GM12878 (cell line): ENCODE measurements around the gene HYCC1. TPM values are rescaled to one million over a fixed set of nuclear protein-coding genes. Genes with fewer than 3 reads are reported as not detected.
A peak's percentile ranks its signal among the peaks of the same experiment; 100 is the strongest.

Experiments used
- ATAC-seq: fragments of 200-7000 bp; cut with Tn5 transposase; 3 replicates; pipeline ENCODE4 v1.9.1; 2020; ENCODE audit warnings: mild to moderate bottlenecking, moderate library complexity
- BruUV-seq: library from RNA; stranded (reverse); fragments of 400-500 nt; replicated peaks from 2 replicates; lab custom pipeline; 2021; lab: Mats Ljungman, UMichigan
- CTCF ChIA-PET: fragments of 300-600 bp; sonication (Branson Sonifier 250); formaldehyde crosslinking; extraction: SDS; loops from one replicate; lab custom pipeline; 2021; ENCODE audit warnings: inconsistent platforms; lab: Yijun Ruan, JAX
- POLR2A ChIA-PET: fragments of 350-600 bp; formaldehyde crosslinking; extraction: SDS; loops from one replicate; lab custom pipeline; 2021; ENCODE audit warnings: inconsistent platforms; lab: Charles Lee
- RAD21 ChIA-PET: fragments of 300-600 bp; sonication (Branson Sonifier 250); formaldehyde crosslinking; loops from one replicate; lab custom pipeline; 2023; ENCODE audit warnings: antibody characterized with exemption; ENCODE audit not compliant: unreplicated experiment; lab: Charles Lee
- SMC1A ChIA-PET: fragments of 300-600 bp; sonication (Branson Sonifier 250); formaldehyde crosslinking; loops from one replicate; lab custom pipeline; 2023; ENCODE audit not compliant: unreplicated experiment, uncharacterized antibody; lab: Charles Lee
- DNase-seq: peaks from one replicate; pipeline ENCODE4 v3.0.0-alpha.2; 2011; ENCODE audit warnings: low read depth, low spot score
- FAIRE-seq: peaks from 3 replicates; lab custom pipeline; 2011; peaks lifted over from hg19 to GRCh38; lab: Jason Lieb, UNC
- H2AFZ ChIP-seq: 2 replicates; pipeline ENCODE4 v1.6.0; 2011; ENCODE audit warnings: low read depth, low read length, control low read depth; ENCODE audit not compliant: control insufficient read depth
- H3K27ac ChIP-seq: 2 replicates; pipeline ENCODE4 v1.5.1; 2011; ENCODE audit warnings: control low read depth; ENCODE audit not compliant: control insufficient read depth, insufficient read depth
- H3K27me3 ChIP-seq, 2 experiments: replicated peaks in 1 of 2; 2 replicates each; pipeline versions ENCODE4 v1.6.0 to v1.6.1; 2011; ENCODE audit warnings: low read length in 1 of 2; ENCODE audit not compliant: control insufficient read depth in 2 of 2, insufficient read depth in 2 of 2
- H3K36me3 ChIP-seq, 2 experiments: 2 replicates each; pipeline ENCODE4 v1.5.1; 2011; ENCODE audit warnings: low read length in 1 of 2; ENCODE audit not compliant: control insufficient read depth in 2 of 2, insufficient read depth in 2 of 2
- H3K4me1 ChIP-seq: 2 replicates; pipeline ENCODE4 v1.6.1; 2011; ENCODE audit warnings: mild to moderate bottlenecking, low read length, moderate library complexity, mixed read lengths; ENCODE audit not compliant: control insufficient read depth, insufficient read depth
- H3K4me2 ChIP-seq: 2 replicates; pipeline ENCODE4 v1.6.0; 2011; ENCODE audit warnings: control low read depth; ENCODE audit not compliant: control insufficient read depth, insufficient read depth
- H3K4me3 ChIP-seq: fragments of 200-600 bp; sonication (generic); 2 replicates; pipeline ENCODE4 v1.5.1; 2016
- H3K79me2 ChIP-seq: 2 replicates; pipeline ENCODE4 v1.6.0; 2011; ENCODE audit warnings: low read length; ENCODE audit not compliant: control insufficient read depth, insufficient read depth
- H3K9ac ChIP-seq: 2 replicates; pipeline ENCODE4 v1.8.0; 2011; ENCODE audit warnings: low read length, control low read depth, mixed read lengths; ENCODE audit not compliant: control insufficient read depth, insufficient read depth
- H3K9me3 ChIP-seq: replicated peaks from 3 replicates; pipeline ENCODE4 v1.5.1; 2011; ENCODE audit warnings: mild to moderate bottlenecking, low read length; ENCODE audit not compliant: control insufficient read depth, insufficient read depth
- H4K20me1 ChIP-seq: 2 replicates; pipeline ENCODE4 v1.6.0; 2011; ENCODE audit not compliant: control insufficient read depth, insufficient read depth
- ATF7 ChIP-seq: fragments of 450-650 bp; IDR thresholded peaks from 2 replicates; pipeline ENCODE4 v1.6.1; 2016; ENCODE audit warnings: low read depth, mild to moderate bottlenecking
- BACH1 ChIP-seq: fragments of 450-650 bp; IDR thresholded peaks from 2 replicates; pipeline ENCODE4 v1.6.1; 2017; ENCODE audit warnings: mild to moderate bottlenecking, borderline replicate concordance
- BCL3 ChIP-seq: IDR thresholded peaks from 2 replicates; pipeline ENCODE4 v1.6.1; 2011; ENCODE audit warnings: borderline replicate concordance, low read depth, mild to moderate bottlenecking, moderate library complexity, low read length; ENCODE audit not compliant: insufficient read depth, poor library complexity, severe bottlenecking
- BHLHE40 ChIP-seq, 2 experiments: fragments of 450-650 bp in 1 of 2; IDR thresholded peaks; 2 replicates each; pipeline ENCODE4 v1.6.1; 2011 to 2017; ENCODE audit warnings: low read depth in 2 of 2, borderline replicate concordance in 1 of 2, improper control_type of control experiment in 1 of 2, low read length in 1 of 2, mild to moderate bottlenecking in 1 of 2
- BMI1 ChIP-seq: fragments of 450-650 bp; IDR thresholded peaks from 2 replicates; pipeline ENCODE4 v1.6.1; 2016; ENCODE audit warnings: mild to moderate bottlenecking, moderate library complexity, borderline replicate concordance
- CBX5 ChIP-seq: sonication (generic); IDR thresholded peaks from 2 replicates; pipeline ENCODE4 v1.6.1; 2016; ENCODE audit warnings: low read depth, moderate library complexity, mild to moderate bottlenecking, inconsistent platforms
- CEBPB ChIP-seq, 2 experiments: fragments of 150-350 bp in 1 of 2; IDR thresholded peaks; 2 replicates each; pipeline ENCODE4 v1.6.1; 2012 to 2014; ENCODE audit warnings: low read depth in 2 of 2, low read length in 2 of 2, borderline replicate concordance in 1 of 2, inconsistent platforms in 1 of 2
- CHD2 ChIP-seq: IDR thresholded peaks from 2 replicates; pipeline ENCODE4 v1.6.1; 2011; ENCODE audit warnings: low read depth, low read length, improper control_type of control experiment, borderline replicate concordance
- DPF2 ChIP-seq: fragments of 450-650 bp; IDR thresholded peaks from 2 replicates; pipeline ENCODE4 v1.6.1; 2017; ENCODE audit warnings: mild to moderate bottlenecking
- E2F4 ChIP-seq: IDR thresholded peaks from 2 replicates; pipeline ENCODE4 v1.6.1; 2012; ENCODE audit warnings: low read depth, low read length, improper control_type of control experiment
- ELK1 ChIP-seq: IDR thresholded peaks from 2 replicates; pipeline ENCODE4 v1.6.1; 2012; ENCODE audit warnings: low read depth, low read length, improper control_type of control experiment
- ESRRA ChIP-seq: IDR thresholded peaks from 2 replicates; pipeline ENCODE4 v1.6.1; 2012; ENCODE audit warnings: mild to moderate bottlenecking, low read length, improper control_type of control experiment
- GABPA ChIP-seq: IDR thresholded peaks from 2 replicates; pipeline ENCODE4 v1.6.1; 2014; ENCODE audit warnings: antibody characterized with exemption, low read depth, mild to moderate bottlenecking, inconsistent platforms
- KDM1A ChIP-seq: fragments of 200-600 bp; sonication (generic); IDR thresholded peaks from 2 replicates; pipeline ENCODE4 v1.6.1; 2016; ENCODE audit warnings: borderline replicate concordance
- NBN ChIP-seq: fragments of 450-650 bp; IDR thresholded peaks from 2 replicates; pipeline ENCODE4 v1.6.1; 2016
- NRF1 ChIP-seq: conservative IDR thresholded peaks from 2 replicates; pipeline ENCODE4 v1.6.1; 2011; ENCODE audit warnings: mild to moderate bottlenecking, low read depth, low read length, improper control_type of control experiment
- RELA ChIP-seq: fragments of 450-650 bp; IDR thresholded peaks from 2 replicates; pipeline ENCODE4 v1.8.0; 2014; ENCODE audit warnings: borderline replicate concordance; ENCODE audit not compliant: partially characterized antibody
- ZNF207 ChIP-seq: fragments of 450-650 bp; IDR thresholded peaks from 2 replicates; pipeline ENCODE4 v1.6.1; 2014; ENCODE audit warnings: antibody characterized with exemption, mild to moderate bottlenecking, borderline replicate concordance
- WGBS: methylation state at CpG from one replicate; pipeline ENCODE4 v1.1.6; 2016; ENCODE audit warnings: low lambda C conversion rate; ENCODE audit not compliant: insufficient replicate concordance, insufficient coverage; ENCODE audit errors: missing lambda C conversion rate; 5-methylcytosine and 5-hydroxymethylcytosine counted together
- in situ Hi-C: fragments of 300-500 bp; cut with MboI; formaldehyde crosslinking; loops from 9 replicates; pipeline ENCODE4 v1.14.3; 2018; ENCODE audit warnings: mixed read lengths
- intact Hi-C: fragments of 100-400 bp; cut with micrococcal nuclease; formaldehyde crosslinking; loops from one replicate; pipeline ENCODE4 v1.14.2; 2022; ENCODE audit not compliant: unreplicated experiment
- polyA plus RNA-seq, 11 experiments: library from polyadenylated mRNA; depleted of rRNA in 4 of 11; unstranded in 6 of 11; stranded (reverse) in 5 of 11; fragments of >200 nt; fragmentation: Nextera tagmentation in 4 of 11; fragmentation: Illumina TruSeq in 1 of 11; extraction: Ambion mirVana in 4 of 11; extraction: Trizol in 1 of 11; gene quantifications; 1 replicate in 1 of 11; 2 replicates in 10 of 11; pipeline versions ENCODE4 v1.2.1 to v1.2.3, GENCODE V29; 2011 to 2016; ENCODE audit warnings: inconsistent platforms in 2 of 11, missing spikeins in 2 of 11, low read depth in 1 of 11
- total RNA-seq, 4 experiments: library from RNA; depleted of rRNA in 3 of 4; stranded (reverse); fragments of >200 nt in 3 of 4; fragmentation: Illumina TruSeq in 1 of 4; extraction: Trizol in 1 of 4; gene quantifications; 2 replicates each; pipeline versions ENCODE4 v1.2.1 to v1.2.3, GENCODE V29; 2013 to 2021

The HYCC1 gene
- total and polyA plus RNA-seq, 10 of the 15 experiments (the other 5 are each of a cell fraction or from before 2014, with no cell fraction given), result 8.5 to 62.9 (median 33.1) TPM

- no peak for TF ChIP-seq BMI1
- TF ChIP-seq CEBPB (IDR thresholded peaks at IDR 0.05; ENCODE audit: borderline replicate concordance in 1 of 2, low read depth in 2 of 2, low read length in 2 of 2), result no peak
- TF ChIP-seq BCL3, result no peak
Observed at GRCh38 chr7:22997871-22998518, 15.9 kb downstream of the HYCC1 start (continued).

- H3K4me1 ChIP-seq, result peaks cover 37% of the 10 kb centered on the region
- H2AFZ ChIP-seq, result no peak overlapping the region
- ChIA-PET RAD21 (interaction anchor here (0.6 to 5.4 kb wide), 6 partner anchors 8 to 1546 kb away, joined by 3 to 38 read pairs (median 6); no protein-coding TSS in a partner anchor), POLR2A (interaction anchor here (0.5 to 1.0 kb wide), 10 partner anchors 14 to 1057 kb away, joined by 3 to 7 read pairs (median 3); no protein-coding TSS in a partner anchor), CTCF (interaction anchor here (0.9 to 1.4 kb wide), 3 partner anchors 14 to 28 kb away, joined by 3 to 5 read pairs (median 3); no protein-coding TSS in a partner anchor), SMC1A (interaction anchor here (0.7 to 7.3 kb wide), 14 partner anchors 9 to 140 kb away, joined by 3 to 60 read pairs (median 4); no protein-coding TSS in a partner anchor)
- no peaks in the 10 kb centered on the region for H4K20me1 ChIP-seq
- H3K36me3 ChIP-seq, result no peaks in the 10 kb centered on the region
- no peak overlapping the region for H3K9ac ChIP-seq
- intact Hi-C loops, result no loop called here
- ATAC-seq (peak; percentile 37), FAIRE-seq (no peak), DNase-seq (no peak)
- no peak overlapping the region for H3K27ac ChIP-seq
- BruUV-seq, result no TSS peak
- peaks cover 7% of the 10 kb centered on the region; the same call in 2 of the 3 replicates for H3K9me3 ChIP-seq
- H3K4me3 ChIP-seq, result no peak overlapping the region
- WGBS, result 100% methylated on average over 1 of the region's 1 CpG
- H3K79me2 ChIP-seq, result peaks cover 85% of the 10 kb centered on the region
- in situ Hi-C loops, result no loop called here
- H3K27me3 ChIP-seq, result no peaks in the 10 kb centered on the region
- no peak overlapping the region for H3K4me2 ChIP-seq
- peak; percentile 35; the same call in 1 of the 2 replicates for TF ChIP-seq ATF7
- no peak for TF ChIP-seq BACH1
- TF ChIP-seq ELK1, result no peak
- no peak for TF ChIP-seq DPF2
- TF ChIP-seq BHLHE40 (IDR thresholded peaks at IDR 0.05; ENCODE audit: borderline replicate concordance in 1 of 2, low read depth in 2 of 2, low read length in 1 of 2), result no peak
- no peak for TF ChIP-seq E2F4
- no peak for TF ChIP-seq ZNF207
- TF ChIP-seq CBX5, result no peak
- TF ChIP-seq NRF1, result no peak
- 0 out of 2 replicates have a peak, but pooled peaks have one; percentile 26 for TF ChIP-seq NBN
- TF ChIP-seq RELA, result no peak
- TF ChIP-seq CHD2, result no peak
- TF ChIP-seq GABPA, result no peak
- TF ChIP-seq ESRRA, result no peak
- no peak for TF ChIP-seq KDM1A
Observed at GRCh38 chr7:22996470-22996869, 17.5 kb downstream of the HYCC1 start.
